ENCODE measurements around the gene AKAP1. TPM values are rescaled to one million over a fixed set of nuclear protein-coding genes. Genes with fewer than 3 reads are reported as not detected.

Gene AKAP1
- polyA plus RNA-seq, 1 of the 3 experiments (the other 2 are of a cell fraction) = 36.3 TPM

GRCh38 chr17:57092171-57092570 is 7.1 kb downstream of the AKAP1 start:
- no peaks in the 10 kb centered on the region for H3K9me2 ChIP-seq
- no peak overlapping the region for H2AFZ ChIP-seq (ENCODE audit: low read depth)
- peaks cover 8% of the 10 kb centered on the region; the same call in 1 of the 2 replicates for H3K79me2 ChIP-seq (ENCODE audit: insufficient read depth)
- no peaks in the 10 kb centered on the region for H3F3A ChIP-seq (replicated peaks; ENCODE audit: insufficient read depth)
- no peak overlapping the region for H3K9ac ChIP-seq
- no peak overlapping the region for H3K4me2 ChIP-seq
- H4K20me1 ChIP-seq (ENCODE audit: insufficient read depth) = no peaks in the 10 kb centered on the region
- H3K27ac ChIP-seq (ENCODE audit: low read depth in 2 of 2, low read length in 1 of 2) = no peak overlapping the region
- 100% methylated on average over 2 of the region's 2 CpGs for WGBS (ENCODE audit: low lambda C conversion rate)
- CTCF ChIA-PET = interaction anchor here (1.2 to 2.7 kb wide), 4 partner anchors 18 to 31 kb away, joined by 3 to 10 read pairs (median 4); no protein-coding TSS in a partner anchor
- TF ChIP-seq EP300 (IDR thresholded peaks at IDR 0.05; ENCODE audit: borderline replicate concordance in 1 of 2, low read depth in 1 of 2, low read length in 1 of 2) = no peak
- H3K9me3 ChIP-seq = no peaks in the 10 kb centered on the region
- peaks cover 0 to 8% of the 10 kb centered on the region in 2 experiments; a peak in 2 of 4 replicates for H3K4me1 ChIP-seq (ENCODE audit: control insufficient read depth in 1 of 2, insufficient read depth in 2 of 2, low read depth in 1 of 2, low read length in 1 of 2)
- POLR2A ChIA-PET = no interaction called here
- H3K27me3 ChIP-seq (ENCODE audit: insufficient read depth) = no peaks in the 10 kb centered on the region
- H3K36me3 ChIP-seq (replicated peaks in 1 of 2; ENCODE audit: control insufficient read depth in 1 of 2, insufficient read depth in 2 of 2, low read length in 1 of 2) = no peaks in the 10 kb centered on the region
- DNase-seq = no peak
- H3K4me3 ChIP-seq (ENCODE audit: low read depth in 2 of 2, low read length in 1 of 2) = no peak overlapping the region

- peaks cover 3% of the 10 kb centered on the region for H3F3A ChIP-seq (replicated peaks; ENCODE audit: insufficient read depth)
- H3K4me1 ChIP-seq (ENCODE audit: control insufficient read depth in 1 of 2, insufficient read depth in 2 of 2, low read depth in 1 of 2, low read length in 1 of 2) = peaks cover 0 to 13% of the 10 kb centered on the region in 2 experiments; a peak in 1 of 4 replicates
- WGBS (ENCODE audit: low lambda C conversion rate) = 98% methylated on average over 8 of the region's 8 CpGs
- H4K20me1 ChIP-seq (ENCODE audit: insufficient read depth) = 0 out of 2 replicates have a peak, but pooled peaks cover under 1% of the 10 kb centered on the region
- no peak overlapping the region for H3K27ac ChIP-seq (ENCODE audit: low read depth in 2 of 2, low read length in 1 of 2)
- H3K4me2 ChIP-seq = no peak overlapping the region
- no peaks in the 10 kb centered on the region for H3K9me2 ChIP-seq
- no peak overlapping the region for H2AFZ ChIP-seq (ENCODE audit: low read depth)
- H3K9me3 ChIP-seq = no peaks in the 10 kb centered on the region
- H3K9ac ChIP-seq = no peak overlapping the region
- peaks cover 8% of the 10 kb centered on the region; the same call in 1 of the 2 replicates for H3K79me2 ChIP-seq (ENCODE audit: insufficient read depth)
- no peaks in the 10 kb centered on the region for H3K36me3 ChIP-seq (replicated peaks in 1 of 2; ENCODE audit: control insufficient read depth in 1 of 2, insufficient read depth in 2 of 2, low read length in 1 of 2)
- no peaks in the 10 kb centered on the region for H3K27me3 ChIP-seq (ENCODE audit: insufficient read depth)
- no peak for DNase-seq
- TF ChIP-seq YY1 (IDR thresholded peaks at IDR 0.05; ENCODE audit: low read depth) (no peak), MEF2A (IDR thresholded peaks at IDR 0.05; ENCODE audit: borderline replicate concordance, low read depth) (no peak), FOXM1 (IDR thresholded peaks at IDR 0.05; ENCODE audit: low read depth) (no peak), FOSL2 (IDR thresholded peaks at IDR 0.05; ENCODE audit: borderline replicate concordance, low read depth) (no peak), CTCF (IDR thresholded peaks at IDR 0.05) (no peak), NRF1 (IDR thresholded peaks at IDR 0.05; ENCODE audit: low read depth, low read length) (no peak), FOXJ3 (CRISPR knock-in tag; IDR thresholded peaks at IDR 0.05) (no peak), RCOR1 (IDR thresholded peaks at IDR 0.05; ENCODE audit: low read length) (no peak), NFIC (IDR thresholded peaks at IDR 0.05; ENCODE audit: borderline replicate concordance) (no peak), CHD2 (IDR thresholded peaks at IDR 0.05; ENCODE audit: low read length, partially characterized antibody) (no peak), GABPA (IDR thresholded peaks at IDR 0.05; ENCODE audit: low read depth) (no peak), EP300 (IDR thresholded peaks at IDR 0.05; ENCODE audit: borderline replicate concordance in 1 of 2, low read depth in 1 of 2, low read length in 1 of 2) (no peak), POLR2AphosphoS5 (IDR thresholded peaks at IDR 0.05; ENCODE audit: low read depth, low read length) (no peak), USF1 (IDR thresholded peaks at IDR 0.05; ENCODE audit: borderline replicate concordance, low read depth) (no peak), MAX (IDR thresholded peaks at IDR 0.05; ENCODE audit: low read depth) (no peak), IRF3 (IDR thresholded peaks at IDR 0.05; ENCODE audit: low read depth, low read length) (no peak), RXRA (IDR thresholded peaks at IDR 0.05; ENCODE audit: borderline replicate concordance, low read depth) (no peak)
- POLR2A ChIA-PET = no interaction called here
- CTCF ChIA-PET = interaction anchor here (1.5 to 2.7 kb wide), 2 partner anchors 17 to 20 kb away, joined by 5 to 10 read pairs; no protein-coding TSS in a partner anchor
- no peak overlapping the region for H3K4me3 ChIP-seq (ENCODE audit: low read depth in 2 of 2, low read length in 1 of 2)
Observed at GRCh38 chr17:57092779-57093178, 7.7 kb downstream of the AKAP1 start.

All from SK-N-SH (cell line).